DMS153 (cell line): ENCODE results near the gene SLC1A3.

Source experiments
- DNase-seq: peaks from one replicate; lab custom pipeline; 2025; lab: John Stamatoyannopoulos, UW

SLC1A3 gene

DNA sequence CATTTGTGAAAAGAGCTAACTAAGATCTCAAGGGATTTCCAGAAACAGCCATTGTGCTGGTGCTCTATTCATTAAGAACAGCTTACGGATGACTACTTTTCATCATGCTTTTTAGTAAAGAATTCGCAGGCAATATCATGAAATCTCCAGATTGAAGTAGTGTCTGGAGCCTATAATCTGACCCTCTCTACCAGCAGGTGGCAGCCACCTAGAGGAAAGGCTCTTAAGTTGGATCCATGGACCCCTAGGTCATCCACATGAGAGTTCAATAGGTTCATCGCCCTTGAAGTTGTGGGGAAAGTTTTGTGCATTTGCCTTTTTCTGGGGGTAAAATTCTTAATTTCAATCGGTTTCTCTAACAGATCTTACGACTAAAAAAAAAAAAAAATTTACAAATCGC, 82.3 kb downstream of the SLC1A3 start:
- DNase-seq: no peak

DNA sequence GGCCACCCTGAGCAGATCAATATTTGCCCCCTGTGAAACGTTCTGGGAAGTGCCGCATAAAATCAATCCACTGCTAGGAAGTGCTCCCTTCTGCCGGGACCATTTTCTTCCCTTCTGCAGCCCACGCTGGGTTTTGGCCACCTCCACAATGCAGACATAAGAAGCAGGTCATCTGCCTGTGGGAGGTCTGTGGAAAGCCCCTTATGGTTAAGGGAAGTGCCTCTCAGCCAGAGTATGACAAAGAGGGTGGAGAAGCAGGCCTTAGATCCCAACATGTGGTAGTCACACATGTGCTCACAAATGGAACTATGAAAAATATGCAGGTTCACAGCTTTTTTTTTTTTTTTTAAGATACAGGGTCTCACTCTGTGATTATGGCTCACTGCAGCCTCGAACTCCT, 82.8 kb downstream of the SLC1A3 start:
- no peak for DNase-seq

GRCh38 chr5:36690041-36690961, 83.9 kb downstream of the SLC1A3 start:
- peak; percentile 90 for DNase-seq

- DNase-seq: no peak
Measured at GRCh38 chr5:36691226-36691625, 84.8 kb downstream of the SLC1A3 start.

DNA sequence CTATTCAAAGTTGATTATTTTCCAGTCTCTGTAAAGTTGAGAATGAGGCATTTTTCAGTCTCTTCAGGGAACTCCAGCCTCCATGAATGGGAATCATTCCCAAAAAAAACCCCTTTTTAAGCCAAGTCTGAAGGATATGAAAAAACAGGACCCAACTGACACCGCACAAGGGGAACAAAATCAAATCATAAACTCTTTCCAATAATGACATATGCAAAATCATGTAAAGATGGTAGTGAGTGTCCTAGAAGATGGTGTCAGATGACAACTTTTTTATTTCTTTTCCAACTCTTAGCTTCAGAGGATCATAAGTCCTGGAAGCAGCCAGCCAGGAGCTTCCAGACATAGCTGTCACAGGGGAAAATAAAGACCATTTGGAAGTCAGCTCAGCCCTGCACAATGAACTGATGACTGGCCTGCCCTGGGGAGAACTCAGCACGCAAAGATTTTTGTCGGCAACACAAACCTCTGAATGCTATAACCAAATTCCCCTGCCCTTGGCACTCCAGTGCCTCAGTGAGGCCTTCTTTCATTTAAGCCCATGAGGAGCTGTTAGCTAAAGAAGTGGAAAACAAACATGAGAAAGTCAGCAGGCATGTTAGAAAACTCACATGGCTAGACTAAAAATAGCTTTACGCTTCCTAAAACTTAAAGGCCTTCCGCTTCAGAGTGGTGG, 85.4 kb downstream of the SLC1A3 start:
- no peak for DNase-seq

GRCh38 chr5:36692791-36693763, 86.7 kb downstream of the SLC1A3 start:
- DNase-seq: peak; percentile 29

GRCh38 chr5:36694351-36694750, 87.9 kb downstream of the SLC1A3 start:
- no peak for DNase-seq

- peak; percentile 6 for DNase-seq
Measured at GRCh38 chr5:36696059-36696673, 89.8 kb downstream of the SLC1A3 start.

- no peak for DNase-seq
Measured at GRCh38 chr5:36698031-36698430, 91.6 kb downstream of the SLC1A3 start.

- DNase-seq: no peak
Measured at GRCh38 chr5:36701085-36701698, 94.8 kb downstream of the SLC1A3 start.

GRCh38 chr5:36703245-36703860, 96.9 kb downstream of the SLC1A3 start:
- DNase-seq: no peak

- DNase-seq: no peak
Measured at GRCh38 chr5:36704131-36704530, 97.7 kb downstream of the SLC1A3 start.

GRCh38 chr5:36705055-36705454, 98.6 kb downstream of the SLC1A3 start:
- DNase-seq: no peak

- no peak for DNase-seq
Measured at GRCh38 chr5:36706662-36707061, 100.3 kb downstream of the SLC1A3 start.

- no peak for DNase-seq
Measured at GRCh38 chr5:36708996-36709395, 102.6 kb downstream of the SLC1A3 start.

DNA sequence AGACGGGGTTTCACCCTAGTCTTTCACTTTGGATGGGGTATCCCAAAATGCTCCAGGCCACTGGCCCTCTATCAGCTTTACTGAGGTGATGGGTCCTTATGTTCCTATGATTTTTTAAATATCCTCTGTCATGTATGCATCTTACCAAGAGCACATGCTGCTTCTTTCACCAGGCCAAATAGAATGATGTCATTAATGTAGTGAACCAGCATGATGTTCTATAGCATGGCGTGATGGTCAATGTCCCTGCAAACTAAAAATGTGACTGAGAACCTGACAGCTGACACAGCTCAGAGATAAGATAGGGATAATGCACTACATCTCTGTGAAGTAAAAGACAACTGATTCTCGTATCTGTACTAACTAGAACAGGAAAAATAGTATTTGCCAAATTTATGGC, 103.6 kb downstream of the SLC1A3 start:
- no peak for DNase-seq

DNA sequence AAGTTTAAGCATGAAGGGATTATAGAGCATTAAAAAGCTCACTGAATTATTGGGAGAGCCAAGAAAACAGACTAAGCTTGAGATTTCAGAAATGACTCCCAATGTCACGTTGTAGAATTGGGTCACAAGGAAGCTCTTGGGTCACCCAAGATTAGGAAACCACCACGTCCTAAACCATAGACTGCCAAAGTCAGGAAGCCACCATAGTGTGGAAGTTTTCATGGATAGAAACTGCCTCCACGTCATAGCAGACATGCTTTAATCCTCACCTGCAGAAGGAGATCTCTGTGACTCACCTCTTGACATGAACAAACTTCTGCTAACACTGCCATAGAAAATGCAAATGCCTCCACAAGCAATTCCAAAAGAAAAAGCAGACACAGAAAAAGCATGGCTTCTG, 106.3 kb downstream of the SLC1A3 start:
- DNase-seq: no peak

GRCh38 chr5:36713541-36713940, 107.1 kb downstream of the SLC1A3 start:
- no peak for DNase-seq

DNA sequence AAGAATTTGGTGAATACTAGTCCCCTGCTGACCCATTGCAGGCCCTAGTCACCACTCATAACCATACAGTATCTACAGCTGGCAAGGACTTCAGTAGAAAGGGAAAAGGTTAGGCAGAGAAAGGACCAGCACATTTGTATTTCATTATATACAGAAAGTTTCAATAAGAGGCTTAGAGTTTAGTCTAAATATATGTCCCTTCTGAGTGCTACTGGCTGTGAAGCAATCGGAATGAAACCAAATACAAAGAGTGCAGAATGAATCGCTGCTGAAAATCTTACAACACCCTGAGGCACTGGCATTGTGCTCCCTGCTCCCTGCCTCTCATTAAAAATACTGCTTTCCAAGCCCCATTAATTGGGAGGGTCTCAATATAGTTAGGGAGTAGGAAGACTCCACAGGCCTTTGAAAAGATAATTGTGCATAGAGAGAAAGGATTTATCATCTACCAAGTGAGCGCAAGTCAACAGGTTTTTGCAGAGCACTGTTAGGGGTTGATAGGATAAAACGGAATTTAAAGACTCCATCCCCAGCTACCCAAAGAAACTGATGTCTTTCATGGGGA, 110.8 kb downstream of the SLC1A3 start:
- no peak for DNase-seq

GRCh38 chr5:36719282-36719681, 112.9 kb downstream of the SLC1A3 start:
- DNase-seq: no peak
